LNCaP clone FGC (cell line): ENCODE measurements around the gene IL19.

ENCODE experiments used
- DNase-seq: peaks from one replicate; pipeline ENCODE4 v3.0.0-alpha.2; 2011; ENCODE audit warnings: low read depth
- H3K4me3 ChIP-seq: 2 replicates; pipeline ENCODE4 v1.5.1; 2011; ENCODE audit warnings: mild to moderate bottlenecking, low read depth, low read length, control low read depth
- CTCF ChIP-seq: IDR thresholded peaks from 2 replicates; pipeline ENCODE4 v1.5.1; 2012; ENCODE audit warnings: mild to moderate bottlenecking; ENCODE audit not compliant: control insufficient read depth, insufficient read depth; ENCODE audit errors: extremely low read depth

IL19 gene

GRCh38 chr1:206786212-206786886 lies 15.8 kb downstream of the IL19 start:
- no peak for TF ChIP-seq CTCF
- no peak overlapping the region for H3K4me3 ChIP-seq
- no peak for DNase-seq

DNA sequence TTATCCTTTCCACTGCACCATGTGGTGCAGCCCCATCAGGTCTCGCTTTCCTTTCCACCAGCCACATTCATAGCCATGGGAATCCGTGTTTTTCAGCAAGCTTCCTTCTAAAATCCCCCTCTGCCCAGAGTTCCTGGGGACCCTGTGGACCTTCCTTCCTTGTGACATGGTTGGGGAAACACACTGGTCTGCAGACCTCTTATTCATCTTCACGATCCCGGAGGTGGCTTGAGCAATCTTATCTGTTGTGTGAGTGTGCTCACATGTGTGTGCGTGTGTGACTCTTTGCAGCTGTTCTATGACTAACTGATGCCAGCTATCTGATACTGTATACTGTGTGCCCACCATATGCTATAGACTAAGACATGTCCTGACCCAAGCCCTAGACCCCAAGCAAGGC lies 17.3 kb downstream of the IL19 start:
- H3K4me3 ChIP-seq = no peak overlapping the region
- DNase-seq = no peak
- TF ChIP-seq CTCF = no peak

DNA sequence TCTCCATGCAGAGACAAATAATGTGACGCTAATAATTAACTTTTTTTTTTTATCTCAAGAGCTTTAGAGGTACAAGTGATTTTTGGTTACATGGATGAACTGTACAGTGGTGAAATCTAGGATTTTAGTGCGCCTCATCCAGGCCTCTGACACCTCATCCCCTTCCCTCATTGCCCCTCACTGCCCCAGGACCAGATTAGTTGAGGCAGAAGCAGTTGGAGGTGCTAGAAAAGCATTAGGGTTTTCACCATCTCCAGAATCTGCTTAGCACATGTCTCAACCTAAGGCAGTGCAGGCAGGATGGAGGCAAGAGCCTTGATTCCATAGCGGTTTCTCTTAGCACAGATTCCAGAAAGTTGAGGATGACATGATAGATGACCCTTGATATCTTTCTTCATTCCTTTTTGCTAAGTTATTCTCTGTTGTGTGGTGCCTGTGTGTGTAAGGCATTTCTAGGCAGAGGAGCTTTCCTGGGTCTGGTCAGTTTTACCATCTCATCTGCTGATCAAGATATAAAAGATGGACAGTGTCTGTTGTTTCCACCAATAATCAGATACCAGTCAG lies 18.0 kb downstream of the IL19 start:
- no peak for DNase-seq
- no peak for TF ChIP-seq CTCF
- no peak overlapping the region for H3K4me3 ChIP-seq

DNA sequence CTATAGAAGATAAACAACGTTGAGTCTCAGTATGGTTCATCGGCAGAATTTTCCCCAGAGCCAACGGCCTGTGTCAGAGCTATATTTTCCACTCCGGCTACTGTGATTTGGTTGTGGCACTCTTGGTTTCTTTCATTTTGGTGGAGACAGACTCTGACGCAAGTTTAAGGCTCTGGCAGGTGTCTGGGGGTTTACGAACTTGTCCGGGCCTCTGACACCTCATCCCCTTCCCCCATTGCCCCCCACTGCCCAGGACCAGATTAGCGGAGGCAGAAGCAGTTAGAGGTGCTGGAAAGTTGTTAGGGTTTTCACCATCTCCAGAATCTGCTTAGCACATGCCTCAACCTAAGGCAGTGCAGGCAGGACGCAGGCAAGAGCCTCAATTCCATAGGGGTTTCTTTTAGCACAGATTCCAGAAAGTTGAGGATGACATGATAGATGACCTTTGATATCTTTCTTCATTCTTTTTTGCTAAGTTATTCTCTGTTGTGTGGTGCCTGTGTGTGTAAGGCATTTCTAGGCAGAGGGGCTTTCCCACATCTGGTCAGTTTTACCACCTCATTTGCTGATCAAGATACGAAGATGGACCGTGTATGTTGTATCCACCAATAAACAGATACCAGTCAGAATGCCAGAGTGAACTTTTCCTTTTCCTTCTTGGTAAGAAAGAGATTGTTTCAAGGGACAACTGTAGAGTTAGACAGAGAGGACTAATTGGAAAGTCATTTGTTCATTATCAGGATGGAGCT lies 20.1 kb downstream of the IL19 start:
- no peak for DNase-seq
- no peak for TF ChIP-seq CTCF
- no peak overlapping the region for H3K4me3 ChIP-seq

DNA sequence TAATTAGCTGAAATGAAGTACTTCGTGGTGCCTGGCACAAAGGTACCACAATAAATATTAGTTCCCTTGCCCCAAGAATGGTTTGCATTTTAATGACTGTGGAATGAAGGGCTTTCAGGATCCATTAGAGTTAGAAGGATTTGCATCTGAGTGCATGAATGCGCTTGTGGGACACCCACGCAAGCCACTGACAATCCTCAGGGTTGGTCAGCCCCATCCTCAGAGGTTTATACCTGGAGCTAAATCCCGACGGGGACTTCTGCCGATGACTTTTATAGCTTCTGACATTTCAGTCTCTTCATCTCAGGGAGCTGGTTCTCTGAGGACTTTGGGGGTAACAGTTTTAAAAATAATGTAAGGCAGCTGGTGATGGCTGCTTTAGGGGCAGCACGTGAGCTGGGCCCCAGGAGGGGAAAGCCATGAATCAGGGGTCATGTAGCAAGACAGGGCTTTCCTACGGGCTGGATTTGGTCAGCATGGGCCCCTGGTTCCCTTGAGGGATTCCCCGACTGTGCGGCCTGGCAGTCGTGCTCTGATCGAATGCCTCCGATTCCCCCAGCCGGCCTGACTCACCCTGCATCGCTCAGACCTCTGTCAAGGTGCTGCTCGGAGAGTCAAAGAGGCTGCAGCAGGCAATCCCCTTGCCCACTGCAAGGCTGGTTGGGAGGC lies 22.5 kb downstream of the IL19 start:
- TF ChIP-seq CTCF = no peak
- DNase-seq = no peak
- no peak overlapping the region for H3K4me3 ChIP-seq

GRCh38 chr1:206793620-206794019 lies 23.0 kb downstream of the IL19 start:
- H3K4me3 ChIP-seq = no peak overlapping the region
- no peak for TF ChIP-seq CTCF
- DNase-seq = no peak
